Skin epidermis (tissue), 12 donors: ENCODE data around the gene DDIT3.
"Not testable (repeated sequence)": the region's sequence is repeated elsewhere in the genome, so short reads cannot be mapped to it uniquely, and the experiment has no call there.

Source experiments
- H3K27ac ChIP-seq, 21 experiments: fragments of 200-600 bp; sonication (generic) in 11 of 21; one replicate each; pipeline ENCODE4 v1.5.0; 2020; ENCODE audit warnings: mild to moderate bottlenecking in 3 of 21, inconsistent platforms in 2 of 21, moderate library complexity in 2 of 21
- H3K4me3 ChIP-seq, 7 experiments: fragments of 200-600 bp; sonication (generic) in 2 of 7; one replicate each; pipeline ENCODE4 v1.5.0; 2020; ENCODE audit warnings: inconsistent platforms in 2 of 7, mild to moderate bottlenecking in 2 of 7, moderate library complexity in 1 of 7

DDIT3 gene, protein sequence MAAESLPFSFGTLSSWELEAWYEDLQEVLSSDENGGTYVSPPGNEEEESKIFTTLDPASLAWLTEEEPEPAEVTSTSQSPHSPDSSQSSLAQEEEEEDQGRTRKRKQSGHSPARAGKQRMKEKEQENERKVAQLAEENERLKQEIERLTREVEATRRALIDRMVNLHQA

DNA sequence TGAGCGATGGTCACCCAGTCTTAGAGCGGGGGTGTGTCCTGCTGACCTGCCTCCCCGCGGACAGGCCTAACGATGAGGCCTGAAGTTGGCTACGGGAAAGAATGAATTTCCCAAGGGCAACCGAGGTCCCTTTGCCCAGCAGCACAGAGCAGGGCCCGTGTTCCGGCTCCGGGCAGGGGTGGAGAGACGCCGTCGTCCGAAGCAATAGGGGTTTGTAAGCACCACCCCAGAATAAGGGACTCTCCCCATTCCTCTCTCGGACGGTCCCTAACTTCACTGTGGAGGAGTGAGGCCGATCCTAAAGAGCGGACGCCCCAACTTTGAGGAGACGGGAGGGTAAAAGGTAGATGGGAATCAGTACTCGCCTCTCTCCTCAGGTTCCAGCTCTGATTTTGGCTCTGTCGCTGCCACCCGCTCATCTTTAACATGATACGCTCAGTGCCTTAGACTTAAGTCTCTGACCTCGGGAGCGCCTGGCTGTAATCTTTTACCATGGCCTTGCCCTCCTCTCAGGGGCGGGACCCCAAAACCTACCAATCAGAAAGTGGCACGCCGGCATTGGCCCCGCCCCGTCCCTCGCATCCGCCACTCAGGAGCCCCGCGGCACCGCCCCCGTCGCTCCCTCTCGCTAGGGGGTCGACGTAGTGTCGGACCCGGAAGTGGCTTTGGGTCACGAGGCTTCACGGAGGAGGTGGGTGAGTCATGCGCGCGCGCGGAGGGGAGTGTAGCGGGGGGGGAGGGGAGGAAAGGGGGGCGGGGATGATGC lies at the start of gene DDIT3:
Gene DDIT3 (minus strand): TSS at position 462 of the 766 bp plus-strand sequence. CDS start 3,108 bp downstream, outside the sequence.
- Histone ChIP-seq H3K27ac (peak within 1 kb of the TSS; percentile 67 to 99 (median 96)), H3K4me3 (peak within 1 kb of the TSS; percentile 59 to 90 (median 67))

DNA sequence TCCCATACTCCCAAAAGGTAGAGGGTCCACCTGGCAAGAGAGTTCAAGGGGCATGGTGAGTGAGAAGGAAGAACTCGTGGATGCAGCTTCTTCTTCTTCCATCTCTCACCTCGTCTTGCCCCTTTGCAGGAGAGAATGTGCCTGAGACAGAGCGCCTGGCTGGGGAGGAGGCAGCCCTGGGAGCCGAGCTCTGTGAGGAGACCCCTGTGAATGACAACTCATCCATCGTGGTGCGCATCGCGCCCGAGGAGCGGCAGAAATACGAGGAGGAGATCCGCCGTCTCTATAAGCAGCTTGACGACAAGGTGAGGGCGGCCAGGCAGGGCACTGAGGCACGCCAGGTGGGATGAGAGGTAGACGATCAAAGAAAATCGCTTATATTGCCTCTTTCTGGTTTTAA lies 49.5 kb upstream of the DDIT3 start:
- Histone ChIP-seq H3K4me3 (no peak overlapping the region), H3K27ac (no peak overlapping the region)

DNA sequence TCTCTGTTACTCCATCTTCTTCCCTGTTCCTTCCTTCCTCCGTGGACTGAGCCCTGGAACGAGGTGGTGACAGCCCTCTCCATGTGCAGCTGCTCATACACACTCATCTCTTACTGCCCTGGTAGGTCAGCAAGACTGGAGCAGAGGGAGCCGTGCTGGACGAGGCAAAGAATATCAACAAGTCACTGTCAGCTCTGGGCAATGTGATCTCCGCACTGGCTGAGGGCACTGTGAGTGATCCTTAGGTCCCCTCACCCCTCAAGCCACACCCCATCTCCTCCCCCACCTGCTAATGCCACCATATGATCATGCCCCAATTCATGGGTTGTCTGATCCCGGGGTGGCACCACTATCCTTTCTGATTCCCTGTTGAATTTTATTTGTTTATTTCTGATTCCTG lies 48.5 kb upstream of the DDIT3 start:
- no peak overlapping the region for H3K27ac ChIP-seq
- no peak overlapping the region for H3K4me3 ChIP-seq

DNA sequence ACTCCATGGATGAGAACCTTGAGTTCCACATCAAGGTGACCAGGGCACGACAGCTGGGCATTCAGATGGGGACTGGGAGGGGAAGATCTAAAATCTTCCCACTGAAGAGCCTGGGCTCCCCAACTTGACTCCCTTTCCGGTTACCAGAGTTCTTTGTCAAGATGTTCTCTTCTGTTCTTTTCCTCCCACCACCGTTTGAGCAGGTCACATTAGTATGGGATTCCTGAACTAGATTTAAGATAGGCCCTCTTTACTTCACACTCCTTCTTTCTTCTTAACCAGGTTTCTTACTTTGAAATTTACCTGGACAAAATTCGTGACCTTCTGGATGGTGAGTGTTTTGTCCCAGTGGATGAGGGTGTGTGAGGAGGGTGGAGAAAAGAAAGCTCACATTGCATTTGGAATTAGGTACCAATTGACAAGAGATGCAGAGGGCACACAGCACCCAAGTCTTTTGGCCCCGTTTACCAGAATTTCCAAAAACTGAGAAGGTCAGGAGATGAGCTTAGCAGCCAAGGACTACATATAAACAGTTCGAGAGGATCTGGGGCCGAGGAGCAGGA lies 43.9 kb upstream of the DDIT3 start:
- H3K4me3 ChIP-seq: no peak overlapping the region

DNA sequence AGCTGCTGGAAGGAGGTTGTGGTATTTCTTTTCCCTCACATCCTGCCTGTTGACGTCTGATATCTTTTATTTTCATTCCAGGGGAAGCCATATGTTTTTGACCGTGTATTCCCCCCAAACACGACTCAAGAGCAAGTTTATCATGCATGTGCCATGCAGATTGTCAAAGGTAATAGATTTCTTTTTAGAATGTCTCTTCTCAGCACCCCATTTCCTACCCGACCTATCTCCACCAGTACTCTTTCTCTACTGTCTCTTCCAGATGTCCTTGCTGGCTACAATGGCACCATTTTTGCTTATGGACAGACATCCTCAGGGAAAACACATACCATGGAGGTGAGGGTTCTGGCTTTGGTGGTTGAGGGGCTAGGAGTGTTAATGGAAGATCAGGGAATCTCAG lies 43.0 kb upstream of the DDIT3 start:
- Histone ChIP-seq H3K27ac (no peak overlapping the region), H3K4me3 (no peak overlapping the region)

More for the DNA sequence above, 43.9 kb upstream of the DDIT3 start:
- no peak overlapping the region for H3K27ac ChIP-seq

DNA sequence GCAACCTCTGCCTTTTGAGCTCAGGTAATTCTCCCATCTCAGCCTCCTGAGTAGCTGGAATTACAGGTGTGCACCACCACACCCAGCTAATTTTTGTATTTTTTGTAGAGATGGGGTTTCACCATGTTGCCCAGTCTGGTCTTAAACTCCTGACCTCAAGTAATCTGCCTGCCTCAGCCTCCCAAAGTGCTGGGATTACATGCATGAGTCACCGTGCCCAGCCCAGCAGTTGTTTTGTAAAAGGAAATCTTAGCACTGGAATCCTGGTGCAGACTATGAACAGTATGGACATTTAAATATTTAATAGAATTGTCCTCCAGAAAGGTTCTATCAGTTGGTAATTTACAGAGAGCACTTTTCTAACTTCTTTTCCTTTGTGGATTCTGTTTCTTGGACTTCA lies 40.8 kb upstream of the DDIT3 start:
- H3K27ac ChIP-seq, H3K4me3 ChIP-seq: not testable (repeated sequence)

DNA sequence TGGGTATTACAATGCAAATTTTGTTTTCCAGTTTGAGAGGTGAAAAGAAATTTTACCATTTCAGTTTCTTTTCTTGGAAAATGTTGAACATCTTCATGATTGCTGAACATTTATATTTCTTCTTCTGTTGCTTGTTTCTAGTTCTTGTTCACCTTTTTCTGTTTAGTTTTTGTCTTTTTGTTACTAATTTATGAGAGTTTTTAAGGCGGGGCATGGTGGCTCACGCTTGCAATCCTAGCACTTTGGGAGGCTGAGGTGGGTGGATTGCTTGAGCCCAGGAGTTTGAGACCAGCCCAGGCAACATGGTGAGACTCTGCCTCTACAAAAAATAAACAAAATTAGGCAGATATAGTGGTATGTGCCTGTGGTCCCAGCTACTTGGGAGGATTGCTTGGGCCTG lies 40.2 kb upstream of the DDIT3 start:
- no peak overlapping the region for H3K27ac ChIP-seq

DNA sequence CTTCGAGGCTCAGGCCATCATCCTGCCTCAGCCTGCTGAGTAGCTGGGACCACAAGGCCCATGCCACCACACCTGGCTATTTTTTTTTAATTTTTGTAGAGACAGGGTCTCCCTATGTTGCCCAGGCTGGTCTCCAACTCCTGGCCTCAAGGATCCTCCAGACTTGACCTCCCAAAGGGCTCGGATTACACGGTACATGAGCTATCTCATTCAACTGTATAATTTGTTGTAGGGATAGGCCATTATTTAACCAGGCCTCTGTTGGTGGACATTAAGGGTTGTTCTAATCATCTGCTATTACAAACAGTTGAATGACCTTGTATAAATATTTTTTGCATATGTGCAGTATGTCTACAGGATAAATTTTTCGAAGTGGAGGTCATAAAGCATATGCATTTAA lies 38.5 kb upstream of the DDIT3 start:
- no peak overlapping the region for H3K27ac ChIP-seq
- no peak overlapping the region for H3K4me3 ChIP-seq

More for the DNA sequence above, 40.2 kb upstream of the DDIT3 start:
- no peak overlapping the region for H3K4me3 ChIP-seq

DNA sequence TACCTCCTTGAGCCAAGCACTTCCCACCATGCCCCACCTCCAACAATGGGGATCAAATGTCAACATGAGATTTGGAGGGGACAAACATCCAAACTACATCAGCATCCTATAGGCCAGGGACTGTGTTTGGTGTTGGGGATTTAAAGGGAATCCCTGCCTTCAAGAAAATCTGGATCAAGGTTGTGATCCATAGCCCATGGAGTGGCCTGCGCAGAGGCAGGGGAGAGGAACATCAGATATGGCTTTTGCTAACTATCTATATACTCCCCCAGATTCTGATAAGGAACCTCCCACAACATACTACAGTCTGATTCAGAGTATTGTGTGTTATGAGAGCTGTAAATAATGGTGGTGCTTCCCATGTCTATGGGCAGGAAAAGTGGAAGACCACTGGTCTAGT lies 34.6 kb upstream of the DDIT3 start:
- no peak overlapping the region for H3K4me3 ChIP-seq
- no peak overlapping the region for H3K27ac ChIP-seq

DNA sequence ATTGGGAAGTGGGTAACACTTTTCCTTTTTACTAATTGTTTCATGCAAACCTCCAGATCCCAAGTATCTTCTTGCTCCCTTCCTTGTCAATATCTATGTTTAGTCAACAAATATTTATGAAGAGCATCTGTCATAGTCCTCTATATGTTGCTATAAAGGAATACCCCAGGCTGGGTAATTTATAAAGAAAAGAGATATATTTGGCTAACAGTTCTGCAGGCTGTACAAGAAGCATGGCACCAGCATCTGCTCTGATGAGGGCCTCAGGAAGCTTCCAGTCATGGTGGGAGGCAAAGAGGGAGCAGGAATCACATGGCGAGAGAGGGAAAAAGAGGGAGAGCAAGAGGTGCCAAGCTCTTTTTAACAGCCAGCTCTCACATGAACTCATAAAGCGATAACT lies 34.1 kb upstream of the DDIT3 start:
- no peak overlapping the region for H3K27ac ChIP-seq

DNA sequence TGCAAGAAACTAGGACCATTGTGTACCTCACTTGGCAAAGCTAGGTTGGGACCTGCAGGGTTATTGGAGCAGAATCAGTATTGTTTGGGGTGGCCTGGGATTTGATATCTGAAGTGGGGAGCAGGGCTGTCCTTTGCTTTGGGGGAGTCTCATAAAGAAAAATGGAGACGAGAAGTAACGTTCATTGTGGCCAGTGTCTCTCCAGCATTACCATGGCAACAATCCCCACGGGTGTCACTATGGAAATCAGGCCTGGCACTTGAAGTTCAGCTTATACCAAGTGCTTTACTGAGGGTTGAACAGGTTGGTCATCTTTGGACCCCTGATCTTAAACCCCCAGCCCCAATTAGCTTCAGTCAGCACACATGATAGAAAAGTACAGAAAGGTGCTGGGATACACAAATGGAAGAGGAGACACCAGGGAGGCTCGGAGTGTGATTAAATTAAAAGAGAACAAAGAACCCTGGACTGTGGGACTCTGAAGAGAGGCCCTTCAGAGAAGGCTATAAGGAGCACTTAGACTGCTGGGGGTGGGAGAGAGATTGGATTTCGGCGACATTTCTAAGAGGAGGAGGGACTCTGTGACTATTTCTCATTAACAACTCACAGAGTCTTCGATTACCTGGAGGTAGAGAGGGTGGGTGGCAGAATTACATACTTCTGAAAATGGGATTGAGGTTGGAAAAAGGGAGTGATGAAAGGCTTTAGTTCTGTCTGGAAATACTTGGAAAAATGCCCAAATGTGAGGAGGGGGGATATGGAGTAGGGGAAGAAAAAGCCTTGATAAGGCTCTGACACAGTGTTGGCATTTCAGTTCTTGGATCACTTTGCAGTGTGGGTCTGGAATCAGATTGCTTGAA lies 33.3 kb upstream of the DDIT3 start:
- Histone ChIP-seq H3K4me3 (no peak overlapping the region), H3K27ac (no peak overlapping the region)

More for the DNA sequence above, 34.1 kb upstream of the DDIT3 start:
- no peak overlapping the region for H3K4me3 ChIP-seq

DNA sequence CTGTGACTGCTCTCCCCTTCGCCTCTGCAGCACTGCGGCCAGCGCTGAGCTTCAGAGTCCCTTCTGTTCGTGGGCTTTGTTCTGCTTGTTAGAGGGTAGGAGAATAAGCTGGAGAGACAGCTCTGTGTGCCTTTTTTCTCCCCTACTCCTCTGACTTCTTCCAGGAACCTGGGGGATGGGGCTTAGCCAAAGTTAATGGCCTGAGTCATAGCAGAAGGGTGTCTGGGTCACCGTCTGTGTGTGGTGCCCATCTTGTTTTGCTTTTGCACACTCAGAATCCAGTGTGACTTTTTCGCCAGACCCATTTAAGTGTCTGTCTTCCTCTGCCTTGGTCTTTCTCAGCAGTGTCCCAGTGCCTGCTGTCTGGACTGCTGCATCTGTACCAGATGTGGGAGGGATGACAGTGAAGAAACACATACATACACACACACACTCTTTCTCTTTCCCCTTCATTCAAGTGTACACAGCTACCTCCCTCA lies 32.6 kb upstream of the DDIT3 start:
- Histone ChIP-seq H3K4me3 (no peak overlapping the region), H3K27ac (no peak overlapping the region)

DNA sequence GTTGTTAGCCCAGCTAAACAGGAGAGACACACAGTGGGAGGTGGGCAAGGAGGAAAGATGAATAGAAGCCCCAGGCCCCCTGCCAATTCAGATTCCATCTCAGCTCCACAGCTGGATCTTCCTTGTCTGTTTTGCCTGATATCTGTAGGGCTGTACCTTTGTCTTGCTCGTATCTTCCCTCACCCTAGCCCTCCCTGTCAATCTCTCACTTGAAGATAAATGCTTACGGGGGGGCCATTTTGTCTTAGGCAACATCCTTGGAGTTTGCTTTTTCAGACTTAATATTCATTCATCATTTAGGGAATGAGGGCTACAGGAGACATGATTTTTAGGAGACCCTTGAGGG lies 32.0 kb upstream of the DDIT3 start:
- Histone ChIP-seq H3K27ac (no peak overlapping the region), H3K4me3 (no peak overlapping the region)

DNA sequence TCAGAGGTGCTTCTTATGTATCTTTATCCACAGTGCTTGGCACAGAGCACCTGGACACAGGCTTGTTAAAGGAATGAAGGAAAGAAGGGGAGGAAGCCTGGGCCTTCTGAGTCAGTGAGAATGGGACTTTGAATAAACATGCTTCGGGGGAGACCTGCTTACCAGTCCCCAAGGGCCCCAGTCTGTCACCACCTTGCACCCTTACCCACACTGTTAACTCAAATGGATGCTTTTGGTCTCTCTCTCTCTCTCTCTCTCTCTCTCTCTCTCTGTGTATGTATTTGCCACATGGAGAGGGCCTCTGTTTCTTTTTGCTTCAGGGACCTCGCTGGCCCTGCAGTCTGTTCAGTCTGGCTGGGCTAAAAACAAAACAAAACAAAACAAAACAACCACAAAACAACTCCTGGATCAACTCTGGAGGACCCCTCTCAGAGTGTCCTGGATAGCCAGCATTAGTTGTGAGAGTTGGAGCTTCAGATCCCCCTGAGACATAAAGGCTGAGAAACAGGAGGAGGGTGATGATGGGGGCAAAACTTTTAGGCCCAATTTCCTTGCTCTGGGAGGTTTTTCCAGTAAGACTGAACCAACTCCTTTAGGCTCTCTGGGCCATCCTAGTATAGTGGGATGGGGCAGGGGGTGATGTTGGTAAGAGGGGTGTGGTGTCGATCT lies 31.5 kb upstream of the DDIT3 start:
- Histone ChIP-seq H3K4me3 (no peak overlapping the region), H3K27ac (no peak overlapping the region)

DNA sequence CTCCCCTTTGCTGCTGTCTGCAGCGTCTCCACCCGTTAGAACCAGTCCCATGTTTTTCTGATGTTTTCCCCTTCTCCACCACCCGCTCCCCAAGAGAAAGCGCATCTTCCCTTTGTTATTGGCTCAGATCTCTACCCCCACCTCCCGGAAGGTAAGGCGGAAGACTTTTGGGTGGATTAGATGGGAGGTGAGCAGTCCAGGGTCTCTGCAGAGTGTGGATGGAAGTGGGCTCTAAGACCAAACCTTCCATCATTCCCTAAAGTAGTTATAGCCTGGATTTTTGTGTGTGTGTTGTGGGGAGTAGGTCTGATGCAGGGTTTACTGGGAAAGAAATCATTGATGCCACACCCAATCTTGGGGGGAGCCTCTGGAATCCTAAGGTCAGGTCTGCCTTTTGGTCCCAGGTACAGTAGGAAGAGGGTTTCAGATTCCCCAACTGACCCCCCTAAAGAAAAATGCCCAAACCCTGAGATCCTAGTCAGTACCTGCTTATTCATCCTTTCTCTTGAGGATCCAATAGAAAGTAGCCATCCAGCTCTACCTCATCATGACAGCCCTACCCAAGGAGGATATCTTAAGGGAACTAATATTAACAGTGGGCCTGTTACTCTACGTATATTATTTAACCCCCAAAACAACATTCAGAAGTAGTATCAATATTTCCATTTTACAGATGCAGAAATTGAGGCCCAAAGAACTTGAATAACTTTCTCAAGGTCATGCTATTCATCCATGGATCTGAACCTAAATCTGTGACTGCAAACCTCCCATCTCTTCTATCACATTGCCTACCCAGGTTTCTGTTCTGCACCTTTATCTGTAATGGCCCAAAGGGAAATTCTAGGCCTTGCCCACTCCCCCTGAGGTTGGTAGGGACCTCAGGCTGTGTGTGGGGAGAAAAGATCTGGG lies 30.6 kb upstream of the DDIT3 start:
- peak overlapping the region in 1 of 21 experiments; percentile 22 for H3K27ac ChIP-seq
- H3K4me3 ChIP-seq: peak overlapping the region in 2 of 7 experiments; percentile 29 to 40

DNA sequence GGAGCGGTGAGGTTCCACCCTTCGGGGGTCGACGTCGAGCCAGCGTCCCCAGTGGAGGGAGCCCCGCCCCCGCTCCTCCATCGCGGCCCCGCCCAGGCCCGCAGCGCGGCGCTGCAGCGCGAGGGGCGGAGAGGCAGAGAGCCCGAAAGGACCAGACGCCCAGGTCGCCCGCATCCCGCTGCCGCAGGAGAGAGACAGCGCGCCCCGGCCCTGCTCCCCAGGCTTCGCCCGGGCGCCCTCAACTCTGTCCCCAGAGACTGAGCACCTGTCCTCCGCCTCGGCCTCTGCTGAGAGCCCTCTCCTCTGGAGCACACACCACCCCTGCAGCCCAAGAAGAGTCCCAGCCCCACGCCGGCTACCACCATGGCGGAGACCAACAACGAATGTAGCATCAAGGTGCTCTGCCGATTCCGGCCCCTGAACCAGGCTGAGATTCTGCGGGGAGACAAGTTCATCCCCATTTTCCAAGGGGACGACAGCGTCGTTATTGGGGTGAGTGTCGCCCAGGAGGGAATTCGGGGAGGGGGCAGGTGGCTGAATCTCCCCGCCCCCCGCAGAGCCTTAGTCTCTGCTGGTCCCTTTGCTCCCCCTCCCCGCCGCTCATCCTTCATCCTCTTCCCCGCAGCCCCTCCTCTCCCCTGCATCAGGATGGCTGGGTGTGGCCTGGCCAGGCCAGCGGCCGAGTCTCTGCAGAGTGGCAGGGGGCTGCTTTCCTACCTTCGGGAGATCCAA lies 29.8 kb upstream of the DDIT3 start, which contains the start of gene KIF5A:
Gene KIF5A (plus strand): TSS at position 136 of the 732 bp plus-strand sequence. CDS start 228 bp downstream, at position 364.
- peak within 1 kb of the TSS in 1 of 21 experiments; percentile 22 for H3K27ac ChIP-seq
- H3K4me3 ChIP-seq: peak within 1 kb of the TSS; percentile 12 to 44 (median 29)

DNA sequence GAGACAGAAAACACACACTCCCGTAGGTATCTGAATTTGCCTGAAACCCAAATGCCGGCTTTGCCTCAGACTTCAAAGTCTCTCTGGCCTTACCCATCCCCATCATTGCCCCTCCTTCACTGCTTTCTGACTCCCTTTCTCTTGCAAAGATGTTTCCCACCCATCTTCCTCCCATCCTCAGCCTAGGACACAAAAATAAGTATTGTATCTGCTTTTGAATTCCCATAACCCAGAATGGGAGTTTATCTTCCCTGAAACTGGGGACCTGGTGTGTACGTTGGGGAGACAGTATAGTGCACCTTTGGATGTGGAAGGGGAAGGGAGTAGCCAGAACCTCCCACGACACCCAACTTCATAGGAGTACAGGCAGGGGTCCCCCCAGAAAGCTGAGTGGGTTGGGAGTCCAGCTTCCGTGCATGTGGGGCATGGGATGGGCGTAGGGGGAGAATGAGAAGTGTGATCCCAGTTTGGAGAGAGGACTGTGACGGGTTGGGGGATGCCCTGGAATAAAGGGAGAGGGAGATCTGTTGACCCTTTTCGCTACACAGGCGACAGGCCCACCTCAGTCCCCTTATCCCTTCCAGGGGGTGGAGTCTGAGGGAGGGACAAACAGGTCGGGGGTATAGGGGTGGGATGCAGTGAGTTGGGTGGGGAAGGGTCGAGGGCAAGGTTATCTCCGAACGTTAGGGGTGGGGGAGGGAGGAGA lies 29.0 kb upstream of the DDIT3 start:
- Histone ChIP-seq H3K4me3 (peak overlapping the region; percentile 12 to 44 (median 29)), H3K27ac (no peak overlapping the region)
